ENCODE data around the gene ALDH2. TPM values are rescaled to one million over a fixed set of nuclear protein-coding genes. Genes with fewer than 3 reads are reported as not detected.

ALDH2 gene
- total and polyA plus RNA-seq, 2 of the 8 experiments (the other 6 are each of a cell fraction or from before 2014, with no cell fraction given): 25.4 to 43.8 TPM

GRCh38 chr12:111846016-111846415, 79.3 kb downstream of the ALDH2 start:
- Histone ChIP-seq H3K9me3 (ENCODE audit: insufficient read depth in 2 of 2, low read depth in 1 of 2, low read length in 1 of 2) (no peaks in the 10 kb centered on the region), H3K18ac (ENCODE audit: extremely low read depth, low read length) (no peak overlapping the region), H4K5ac (ENCODE audit: insufficient read length, low read depth, low read length) (no peak overlapping the region), H3K23ac (ENCODE audit: insufficient read length) (no peak overlapping the region), H3K56ac (replicated peaks; ENCODE audit: insufficient read length, low read depth, low read length) (no peak overlapping the region), H2BK5ac (ENCODE audit: low read depth, low read length) (no peak overlapping the region), H3K23me2 (ENCODE audit: low read depth, low read length) (peaks cover 6% of the 10 kb centered on the region), H2AFZ (ENCODE audit: low read length) (no peak overlapping the region), H3K9ac (replicated peaks in 1 of 4; ENCODE audit: extremely low read depth in 1 of 4, low read depth in 3 of 4, low read length in 3 of 4) (no peak overlapping the region; a peak in 1 of 7 replicates), H3K4me3 (ENCODE audit: extremely low read depth in 1 of 4, insufficient read depth in 2 of 4, low read depth in 3 of 4, low read length in 4 of 4) (no peak overlapping the region), H4K91ac (replicated peaks; ENCODE audit: insufficient read length, low read length) (no peak overlapping the region), H3K14ac (ENCODE audit: insufficient read length) (no peak overlapping the region), H4K20me1 (replicated peaks in 1 of 2; ENCODE audit: control insufficient read depth in 1 of 2, insufficient read depth in 2 of 2, low read length in 2 of 2) (peaks cover 0 to 8% of the 10 kb centered on the region in 2 experiments), H2AK5ac (ENCODE audit: low read depth, low read length) (no peak overlapping the region), H3K27me3 (replicated peaks in 1 of 4; ENCODE audit: control insufficient read depth in 3 of 4, extremely low read depth in 1 of 4, insufficient read depth in 3 of 4, low read length in 3 of 4) (no peaks in the 10 kb centered on the region), H2BK20ac (ENCODE audit: low read length) (no peak overlapping the region), H2BK120ac (replicated peaks; ENCODE audit: low read depth, low read length) (no peak overlapping the region), H3K4ac (replicated peaks; ENCODE audit: insufficient read length, low read depth, low read length) (no peak overlapping the region), H4K8ac (ENCODE audit: extremely low read depth, insufficient read depth, low read length) (no peak overlapping the region), H3K79me2 (ENCODE audit: control insufficient read depth in 1 of 2, insufficient read depth in 2 of 2, low read length in 2 of 2) (peaks cover 24 to 92% of the 10 kb centered on the region in 2 experiments), H2BK12ac (ENCODE audit: low read depth, low read length) (no peak overlapping the region), H3K4me2 (ENCODE audit: insufficient read depth in 1 of 2, low read depth in 2 of 2, low read length in 2 of 2) (no peak overlapping the region), H2BK15ac (ENCODE audit: low read length) (no peak overlapping the region), H3K4me1 (replicated peaks in 1 of 4; ENCODE audit: control insufficient read depth in 3 of 4, insufficient read depth in 4 of 4, low read length in 3 of 4) (no peaks in the 10 kb centered on the region; a peak in 1 of 7 replicates), H3K36me3 (ENCODE audit: control insufficient read depth in 2 of 4, insufficient read depth in 4 of 4, low read length in 3 of 4) (peaks cover 0 to 4% (median 1%) of the 10 kb centered on the region in 4 experiments; a peak in 2 of 8 replicates), H3K79me1 (ENCODE audit: low read depth, low read length) (peaks cover 5% of the 10 kb centered on the region), H3K27ac (ENCODE audit: low read depth, low read length) (no peak overlapping the region)
- CTCF ChIA-PET (ENCODE audit: partially characterized antibody): interaction anchor here (0.6 to 1.3 kb wide), 4 partner anchors 10 to 763 kb away, joined by 3 to 4 read pairs (median 3); no protein-coding TSS in a partner anchor
- 100% methylated on average over 2 of the region's 2 CpGs; no CpG with 5 or more reads in 1 of the 2 experiments for WGBS, 2 experiments (ENCODE audit: extremely low coverage in 1 of 2, insufficient coverage in 1 of 2, insufficient read length in 1 of 2, insufficient replicate concordance in 2 of 2, low coverage in 1 of 2, low lambda C conversion rate in 2 of 2, missing lambda C conversion rate in 1 of 2)
- no peak for FAIRE-seq
- POLR2A ChIA-PET (ENCODE audit: partially characterized antibody): interaction anchor here (0.8 to 1.9 kb wide), 4 partner anchors 9 to 169 kb away, joined by 3 to 6 read pairs (median 4); no protein-coding TSS in a partner anchor
- no peak for DNase-seq (ENCODE audit: low read depth in 1 of 2, low spot score in 2 of 2)
- no peak for TF ChIP-seq E2F6 (IDR thresholded peaks at IDR 0.05)
- no peak for TF ChIP-seq CHD1 (IDR thresholded peaks at IDR 0.05; ENCODE audit: low read depth, low read length)
- no peak for TF ChIP-seq RNF2 (IDR thresholded peaks at IDR 0.05; ENCODE audit: borderline replicate concordance, low read depth, low read length, missing control alignments, poor library complexity, severe bottlenecking)
- TF ChIP-seq CREB1 (IDR thresholded peaks at IDR 0.05): no peak
- TF ChIP-seq NANOG (IDR thresholded peaks at IDR 0.05; ENCODE audit: insufficient read depth, low read depth, low read length, poor library complexity, severe bottlenecking): no peak
- TF ChIP-seq CTCF (IDR thresholded peaks at IDR 0.05; ENCODE audit: control extremely low read depth in 1 of 3, insufficient read depth in 1 of 3, low read depth in 1 of 3, low read length in 3 of 3): no peak
- no peak for TF ChIP-seq ATF2 (IDR thresholded peaks at IDR 0.05; ENCODE audit: low read length)
- no peak for TF ChIP-seq BRCA1 (IDR thresholded peaks at IDR 0.05; ENCODE audit: low read depth, low read length)
